ENCODE results near the gene PHRF1.
"Not testable (repeated sequence)": the region's sequence is repeated elsewhere in the genome, so short reads cannot be mapped to it uniquely, and the experiment has no call there.

PHRF1 gene

GRCh38 chr11:573146-573759, 3.0 kb upstream of the PHRF1 start:
- no peak for DNase-seq (ENCODE audit: low read depth)

GRCh38 chr11:574031-574570, 2.2 kb upstream of the PHRF1 start:
- DNase-seq (ENCODE audit: low read depth) = not testable (repeated sequence)

- DNase-seq (ENCODE audit: low read depth) = no peak
These were observed 1.5 kb upstream of the PHRF1 start for GRCh38 chr11:574632-575312.

GRCh38 chr11:575313-575995, 816 bp upstream of the PHRF1 start:
- no peak for DNase-seq (ENCODE audit: low read depth)

- no peak for DNase-seq (ENCODE audit: low read depth)
These were observed 741 bp downstream of the PHRF1 start for GRCh38 chr11:576811-577610.

- DNase-seq (ENCODE audit: low read depth) = no peak
These were observed 1.3 kb downstream of the PHRF1 start for GRCh38 chr11:577611-577894.

GRCh38 chr11:578276-579035, 2.2 kb downstream of the PHRF1 start:
- DNase-seq (ENCODE audit: low read depth) = no peak

- DNase-seq (ENCODE audit: low read depth) = no peak
These were observed 3.7 kb downstream of the PHRF1 start for GRCh38 chr11:579830-580601.

GRCh38 chr11:581342-581741, 5.1 kb downstream of the PHRF1 start:
- no peak for DNase-seq (ENCODE audit: low read depth)

GRCh38 chr11:581752-582151, 5.5 kb downstream of the PHRF1 start:
- DNase-seq (ENCODE audit: low read depth) = no peak

- DNase-seq (ENCODE audit: low read depth) = no peak
These were observed 8.0 kb downstream of the PHRF1 start for GRCh38 chr11:584287-584686.

- no peak for DNase-seq (ENCODE audit: low read depth)
These were observed 10.4 kb downstream of the PHRF1 start for GRCh38 chr11:586376-587316.

GRCh38 chr11:587546-587945, 11.3 kb downstream of the PHRF1 start:
- no peak for DNase-seq (ENCODE audit: low read depth)

- peak; percentile 51 for DNase-seq (ENCODE audit: low read depth)
These were observed 11.7 kb downstream of the PHRF1 start for GRCh38 chr11:587978-588380.

- DNase-seq (ENCODE audit: low read depth) = no peak
These were observed 13.5 kb downstream of the PHRF1 start for GRCh38 chr11:589798-590197.

- DNase-seq (ENCODE audit: low read depth) = no peak
These were observed 14.7 kb downstream of the PHRF1 start for GRCh38 chr11:590997-591396.

GRCh38 chr11:592501-592900, 16.2 kb downstream of the PHRF1 start:
- DNase-seq (ENCODE audit: low read depth) = no peak

GRCh38 chr11:592918-593317, 16.6 kb downstream of the PHRF1 start:
- no peak for DNase-seq (ENCODE audit: low read depth)

GRCh38 chr11:593347-593746, 17.1 kb downstream of the PHRF1 start:
- DNase-seq (ENCODE audit: low read depth) = no peak

GRCh38 chr11:595400-595799, 19.1 kb downstream of the PHRF1 start:
- DNase-seq (ENCODE audit: low read depth) = no peak

Measured in activated T-helper 1 cell treated with Interleukin-2 at 50 U/mL for 16 hours (primary cell).